Activated naive CD4-positive, alpha-beta T cell treated with anti-CD3 and anti-CD28 coated beads, Interleukin-2, amount 50 U/mL, for 72 hours (primary cell): ENCODE data around the gene RPL13. TPM values are rescaled to one million over a fixed set of nuclear protein-coding genes. Genes with fewer than 3 reads are reported as not detected.
A peak's percentile ranks its signal among the peaks of the same experiment; 100 is the strongest.

ENCODE experiments used
- ATAC-seq, 2 donors: fragments of 150-1000 bp; cut with Tn5 transposase; 2 replicates each; pipeline ENCODE4 v1.10.0; 2021; ENCODE audit warnings: mild to moderate bottlenecking in 2 of 2, moderate library complexity in 2 of 2
- DNase-seq, 2 donors: peaks; one replicate each; pipeline ENCODE4 v3.0.0; 2021 to 2022; ENCODE audit warnings: low spot score in 2 of 2
- H3K27ac Mint-ChIP-seq, 2 donors: one replicate each; pipeline ENCODE4 v1.8.0; 2022; ENCODE audit warnings: mild to moderate bottlenecking in 2 of 2, mixed read lengths in 2 of 2
- H3K36me3 Mint-ChIP-seq, 2 donors: one replicate each; pipeline ENCODE4 v1.8.0; 2022; ENCODE audit warnings: mixed read lengths in 2 of 2
- H3K9me3 Mint-ChIP-seq, 2 donors: one replicate each; pipeline ENCODE4 v1.8.0; 2022; ENCODE audit warnings: mixed read lengths in 2 of 2
- total RNA-seq, 2 donors: library from RNA; stranded (reverse); gene quantifications; one replicate each; pipeline ENCODE4 v1.2.3, GENCODE V29; 2022

RPL13 gene
- total RNA-seq, 2 donors from 2014 or later, result 2,832 to 2,975 TPM

- Mint-ChIP-seq H3K27ac (no peak overlapping the region), H3K9me3 (no peaks in the 10 kb centered on the region), H3K36me3 (peaks cover 17 to 23% of the 10 kb centered on the region in 2 donors)
- DNase-seq, result no peak
- ATAC-seq, result no peak
Measured at GRCh38 chr16:89538286-89538685, 22.2 kb upstream of the RPL13 start.

DNA sequence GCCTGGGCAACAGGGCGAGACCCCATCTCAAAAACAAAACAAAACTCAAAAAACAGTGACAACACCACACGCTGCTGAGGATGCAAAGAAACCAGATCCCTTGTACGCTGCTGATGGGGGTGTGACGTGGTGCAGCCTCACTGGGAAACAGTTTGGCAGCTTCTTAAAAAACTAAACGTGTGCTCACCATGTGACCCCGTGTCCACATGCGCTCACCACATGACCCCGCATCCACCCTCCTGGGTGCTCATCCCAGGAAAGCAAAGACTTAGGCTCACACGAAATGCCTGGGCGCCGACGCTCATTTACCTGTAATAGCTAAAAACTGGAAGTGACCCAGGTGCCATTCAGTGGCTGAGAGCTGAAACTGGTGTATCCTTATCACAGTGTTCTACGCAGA, 19.9 kb upstream of the RPL13 start:
- ATAC-seq, result no peak

GRCh38 chr16:89541792-89542191, 18.7 kb upstream of the RPL13 start:
- no peaks in the 10 kb centered on the region for H3K36me3 Mint-ChIP-seq
- no peak for ATAC-seq
- H3K9me3 Mint-ChIP-seq, result no peaks in the 10 kb centered on the region
- H3K27ac Mint-ChIP-seq, result peak overlapping the region in 1 of 2 donors; percentile 50
- no peak for DNase-seq

More for the DNA sequence above, 19.9 kb upstream of the RPL13 start:
- no peak for DNase-seq
- no peaks in the 10 kb centered on the region for H3K9me3 Mint-ChIP-seq
- peak overlapping the region in 1 of 2 donors; percentile 21 for H3K27ac Mint-ChIP-seq
- H3K36me3 Mint-ChIP-seq, result no peaks in the 10 kb centered on the region

DNA sequence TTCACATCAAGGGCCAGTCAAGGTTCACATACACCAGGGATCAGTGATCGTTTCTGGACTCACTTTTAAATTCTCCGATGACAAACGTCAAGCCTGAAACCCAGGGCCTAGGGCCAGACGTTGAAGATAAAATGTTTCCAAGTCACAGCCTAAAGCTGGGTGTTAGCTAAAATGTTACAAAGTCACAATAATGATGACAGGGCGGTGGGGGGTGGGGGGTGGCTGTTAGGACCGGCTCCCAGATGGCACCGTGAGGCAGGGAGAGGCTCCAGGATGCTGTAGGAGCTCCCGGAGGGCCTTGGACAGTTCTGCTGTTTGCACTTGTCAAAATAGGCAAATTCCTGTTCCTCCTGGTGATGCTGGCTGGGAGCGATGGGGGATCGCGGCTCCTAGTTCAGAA, 16.4 kb upstream of the RPL13 start:
- no peaks in the 10 kb centered on the region for H3K9me3 Mint-ChIP-seq
- no peak for DNase-seq
- H3K27ac Mint-ChIP-seq, result no peak overlapping the region
- ATAC-seq, result no peak
- H3K36me3 Mint-ChIP-seq, result peaks cover 1 to 7% of the 10 kb centered on the region in 2 donors

- ATAC-seq, result no peak
Measured at GRCh38 chr16:89544713-89545043, 15.8 kb upstream of the RPL13 start.

DNA sequence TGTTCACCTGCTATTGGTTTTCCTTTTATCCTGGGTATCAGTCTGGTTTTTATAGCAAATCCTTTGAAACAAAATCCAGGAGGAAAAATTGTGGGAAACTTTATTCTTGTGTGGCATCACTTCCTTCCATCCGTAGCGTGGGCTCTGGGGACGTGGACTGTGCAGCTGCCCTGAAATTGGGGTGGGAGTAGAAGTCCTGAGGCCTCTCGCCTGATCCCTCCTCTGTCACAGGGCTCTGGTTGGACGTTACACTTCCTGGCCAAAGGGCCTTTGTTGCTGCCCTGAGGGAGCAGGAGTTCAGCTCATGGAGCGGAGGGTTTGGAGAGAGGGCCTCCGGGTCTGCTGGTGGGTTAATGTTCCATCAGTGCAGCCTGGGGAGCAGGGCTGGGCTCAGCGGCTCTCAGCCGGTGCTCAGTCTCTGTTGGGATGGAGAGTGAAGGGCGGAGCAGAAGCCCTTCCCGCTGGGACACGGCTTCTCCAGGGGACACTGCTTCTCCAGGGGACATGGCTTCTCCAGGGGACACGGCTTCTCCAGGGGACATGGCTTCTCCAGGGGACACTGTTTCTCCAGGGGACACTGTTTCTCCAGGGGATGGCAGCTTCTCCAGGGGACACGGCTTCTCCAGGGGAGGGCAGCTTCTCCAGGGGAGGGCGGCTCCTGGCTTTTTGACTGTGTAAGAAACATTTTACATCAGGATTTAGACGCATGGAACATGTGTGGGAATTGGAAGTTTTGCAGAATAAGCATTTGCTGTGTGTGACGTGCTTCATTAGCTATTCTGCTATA, 15.2 kb upstream of the RPL13 start:
- Mint-ChIP-seq H3K27ac (peak overlapping the region; percentile 29 to 64), H3K9me3 (no peaks in the 10 kb centered on the region), H3K36me3 (peaks cover 7 to 9% of the 10 kb centered on the region in 2 donors)
- DNase-seq, result no peak
- no peak for ATAC-seq

More at GRCh38 chr16:89544713-89545043, 15.8 kb upstream of the RPL13 start:
- no peak for DNase-seq
- peaks cover 6 to 7% of the 10 kb centered on the region in 2 donors for H3K36me3 Mint-ChIP-seq
- H3K9me3 Mint-ChIP-seq, result no peaks in the 10 kb centered on the region
- peak overlapping the region in 1 of 2 donors; percentile 64 for H3K27ac Mint-ChIP-seq

DNA sequence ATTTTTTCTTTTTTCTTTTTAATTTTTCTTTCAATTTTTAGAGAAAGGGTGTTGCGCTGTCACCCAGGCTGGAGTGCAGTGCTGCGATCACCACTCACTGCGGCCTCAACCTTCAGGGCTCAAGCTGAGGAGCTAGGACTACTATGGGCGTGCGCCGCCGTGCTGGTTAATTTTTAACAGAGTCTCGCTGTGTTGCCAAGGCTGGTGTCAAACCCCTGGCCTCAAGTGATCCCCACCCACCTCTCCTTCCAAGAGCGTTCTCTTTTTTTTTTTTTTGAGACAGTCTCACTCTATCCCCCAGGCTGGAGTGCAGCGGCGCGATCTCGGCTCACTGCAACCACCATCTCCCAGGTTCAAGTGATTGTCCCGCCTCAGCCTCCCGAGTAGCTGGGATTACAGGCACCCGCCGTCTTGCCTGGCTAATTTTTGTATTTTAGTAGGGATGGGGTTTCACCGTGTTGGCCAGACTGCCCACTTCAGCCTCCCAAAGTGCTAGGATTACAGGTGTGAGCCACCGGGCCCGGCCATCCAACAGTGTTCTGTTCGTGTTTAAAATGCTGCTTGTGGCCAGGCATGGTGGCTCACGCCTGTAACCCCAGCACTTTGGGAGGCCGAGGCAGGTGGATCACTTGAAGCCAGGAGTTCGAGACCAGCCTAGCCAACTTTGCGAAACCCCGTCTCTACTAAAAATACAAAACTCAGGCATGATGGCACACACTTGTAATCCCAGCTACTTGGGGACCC, 14.5 kb upstream of the RPL13 start:
- Mint-ChIP-seq H3K27ac (no peak overlapping the region), H3K9me3 (no peaks in the 10 kb centered on the region), H3K36me3 (peaks cover 12 to 13% of the 10 kb centered on the region in 2 donors)
- DNase-seq, result no peak
- ATAC-seq, result no peak

DNA sequence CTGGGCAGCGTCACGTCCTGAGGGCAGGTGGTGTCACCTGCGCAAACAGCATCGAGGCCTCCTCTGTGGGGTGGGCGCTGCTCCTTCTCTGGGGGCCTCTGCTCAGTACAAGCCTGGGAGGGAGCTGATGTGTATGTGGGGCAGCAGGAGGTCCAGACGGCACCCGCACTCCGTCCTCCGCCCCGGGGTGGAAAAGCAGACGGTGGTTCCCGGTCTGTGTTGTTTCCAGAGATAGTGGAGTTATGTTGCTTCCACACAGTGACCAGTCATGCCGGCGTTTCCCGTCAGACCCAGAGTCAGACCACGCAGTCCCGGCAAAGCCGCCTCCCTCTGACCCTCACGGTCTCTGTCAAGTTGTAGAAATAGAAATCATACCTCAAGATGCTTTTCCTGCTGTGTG, 13.7 kb upstream of the RPL13 start:
- ATAC-seq (no peak), DNase-seq (no peak)
- Mint-ChIP-seq H3K27ac (no peak overlapping the region), H3K9me3 (no peaks in the 10 kb centered on the region), H3K36me3 (peaks cover 13 to 16% of the 10 kb centered on the region in 2 donors)

DNA sequence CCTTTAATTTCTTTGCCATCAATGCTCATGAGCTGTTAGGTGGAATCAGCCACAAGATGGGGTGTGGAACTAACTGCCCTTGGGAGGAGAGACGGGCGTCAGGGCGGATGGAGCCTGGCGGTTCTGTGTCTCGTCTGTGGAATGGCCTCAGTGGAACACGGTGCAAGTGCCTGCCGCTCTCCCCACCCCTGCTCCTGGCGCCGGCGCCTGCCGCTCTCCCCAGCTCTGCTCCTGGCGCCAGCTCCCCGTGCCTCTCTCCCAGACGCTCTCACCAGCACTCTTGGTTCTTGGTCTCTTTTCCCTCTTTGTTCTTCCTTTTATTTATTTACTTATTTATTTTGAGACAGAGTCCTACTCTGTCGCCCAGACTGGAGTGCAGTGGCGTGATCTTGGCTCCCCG, 13.2 kb upstream of the RPL13 start:
- Mint-ChIP-seq H3K27ac (peak overlapping the region in 1 of 2 donors; percentile 34), H3K36me3 (peaks cover 13 to 16% of the 10 kb centered on the region in 2 donors), H3K9me3 (no peaks in the 10 kb centered on the region)
- DNase-seq (no peak), ATAC-seq (no peak)

DNA sequence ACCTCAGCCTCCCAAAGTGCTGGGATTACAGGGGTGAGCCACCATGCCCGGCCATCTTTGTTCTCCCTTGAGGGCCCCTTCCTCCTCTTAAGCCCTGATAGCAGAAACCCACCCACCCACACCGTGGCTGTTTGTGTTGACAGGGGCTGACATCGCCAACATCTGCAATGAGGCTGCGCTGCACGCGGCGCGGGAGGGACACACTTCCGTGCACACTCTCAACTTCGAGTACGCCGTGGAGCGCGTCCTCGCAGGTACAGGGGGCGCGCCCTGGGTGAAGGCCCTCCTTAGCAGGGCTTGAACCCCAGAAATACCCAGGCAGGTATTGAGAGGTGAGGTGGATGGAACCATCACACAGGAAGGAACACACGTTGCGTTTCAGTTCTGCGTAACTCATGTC, 12.6 kb upstream of the RPL13 start:
- Mint-ChIP-seq H3K9me3 (no peaks in the 10 kb centered on the region), H3K27ac (peak overlapping the region; percentile 34 to 87), H3K36me3 (peaks cover 13 to 16% of the 10 kb centered on the region in 2 donors)
- DNase-seq, result no peak
- ATAC-seq, result no peak

- DNase-seq (no peak), ATAC-seq (peak; percentile 19 to 49)
- Mint-ChIP-seq H3K27ac (peak overlapping the region; percentile 87 to 93), H3K36me3 (peaks cover 13 to 16% of the 10 kb centered on the region in 2 donors), H3K9me3 (no peaks in the 10 kb centered on the region)
Measured at GRCh38 chr16:89548344-89549006, 12.0 kb upstream of the RPL13 start.

DNA sequence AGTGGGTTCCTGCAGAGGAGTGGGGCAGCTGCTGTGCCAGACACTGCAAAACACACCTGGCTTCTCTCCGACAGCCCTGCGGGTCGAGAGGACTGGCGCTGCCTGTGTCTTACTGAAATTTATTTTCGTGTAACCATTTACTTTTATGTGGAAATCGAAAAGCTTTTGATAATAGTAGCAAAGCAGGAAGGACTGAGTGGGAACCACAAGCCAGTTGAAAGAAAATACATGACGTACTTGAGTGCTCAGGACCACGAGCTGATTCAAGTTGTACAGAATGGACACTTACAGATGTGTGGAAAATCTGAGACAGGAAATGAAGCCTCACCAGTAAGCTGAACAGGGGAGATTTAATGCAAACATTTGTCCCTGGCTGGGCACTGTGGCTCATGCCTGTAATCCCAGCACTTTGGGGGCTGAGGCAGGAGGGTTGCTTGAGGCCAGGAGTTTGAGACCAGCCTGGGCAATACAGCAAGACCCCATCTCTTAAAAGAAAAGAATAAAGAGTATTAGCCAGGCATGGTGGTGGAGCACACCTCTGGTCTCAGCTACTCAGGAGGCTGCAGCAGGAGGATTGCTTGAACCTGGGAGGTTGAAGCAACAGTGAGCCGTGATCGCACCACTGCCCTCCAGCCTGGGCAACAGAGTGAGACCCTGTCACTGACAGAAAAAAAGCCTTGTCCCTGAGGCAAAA, 11.3 kb upstream of the RPL13 start:
- DNase-seq (no peak), ATAC-seq (peak; percentile 87 to 93)
- Mint-ChIP-seq H3K27ac (peak overlapping the region; percentile 87 to 93), H3K9me3 (no peaks in the 10 kb centered on the region), H3K36me3 (peaks cover 13 to 16% of the 10 kb centered on the region in 2 donors)

DNA sequence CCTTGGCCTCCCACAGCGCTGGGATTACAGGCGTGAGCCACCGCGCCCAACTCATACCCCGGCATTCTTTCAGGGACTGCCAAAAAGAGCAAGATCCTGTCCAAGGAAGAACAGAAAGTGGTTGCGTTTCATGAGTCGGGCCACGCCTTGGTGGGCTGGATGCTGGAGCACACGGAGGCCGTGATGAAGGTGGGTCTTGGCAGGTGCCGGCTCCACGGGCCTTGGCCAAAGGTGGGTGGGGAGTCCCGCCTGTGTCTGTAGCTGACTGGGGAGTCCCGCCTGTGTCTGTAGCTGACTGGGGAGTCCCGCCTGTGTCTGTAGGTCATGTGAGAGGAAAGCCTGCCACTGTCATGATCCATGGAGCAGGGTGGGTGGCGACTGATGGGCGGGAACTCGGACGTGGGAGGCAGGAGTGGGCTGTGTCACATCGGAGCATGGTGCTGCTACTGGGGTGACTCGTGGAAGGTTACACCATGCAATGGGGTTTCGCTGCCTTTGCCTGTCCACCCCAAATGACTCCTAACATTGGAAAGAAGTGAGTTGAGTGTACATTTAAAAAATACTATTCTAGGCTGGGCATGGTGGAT, 10.0 kb upstream of the RPL13 start:
- no peaks in the 10 kb centered on the region for H3K9me3 Mint-ChIP-seq
- H3K27ac Mint-ChIP-seq, result peak overlapping the region in 1 of 2 donors; percentile 87
- no peak for DNase-seq
- no peak for ATAC-seq
- peaks cover 13 to 16% of the 10 kb centered on the region in 2 donors for H3K36me3 Mint-ChIP-seq

DNA sequence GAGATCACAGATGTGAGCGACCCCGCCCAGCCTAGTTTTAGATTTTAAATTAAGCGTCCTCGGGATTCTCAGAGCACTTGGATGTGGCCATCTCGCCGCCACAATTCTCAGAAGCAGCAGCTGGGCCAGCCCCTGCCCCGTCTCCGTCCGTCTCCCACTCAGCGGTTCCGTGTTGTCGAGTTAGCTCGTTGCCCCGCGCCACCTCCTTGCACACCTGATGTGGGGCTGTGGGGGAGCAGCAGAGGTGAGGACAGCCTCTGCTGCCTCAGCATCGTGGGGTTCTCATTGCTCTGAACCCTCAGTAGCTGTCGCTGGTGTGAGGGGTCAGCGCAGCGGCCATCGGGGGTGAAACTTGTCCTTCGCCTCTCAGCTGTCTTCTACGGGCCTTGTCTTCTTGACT, 8.2 kb upstream of the RPL13 start:
- Mint-ChIP-seq H3K27ac (peak overlapping the region in 1 of 2 donors; percentile 44), H3K9me3 (no peaks in the 10 kb centered on the region), H3K36me3 (peaks cover 13 to 16% of the 10 kb centered on the region in 2 donors)
- ATAC-seq, result no peak
- no peak for DNase-seq

GRCh38 chr16:89552913-89553312, 7.6 kb upstream of the RPL13 start:
- H3K36me3 Mint-ChIP-seq, result peaks cover 12 to 16% of the 10 kb centered on the region in 2 donors
- DNase-seq (no peak), ATAC-seq (no peak)
- no peaks in the 10 kb centered on the region for H3K9me3 Mint-ChIP-seq
- peak overlapping the region in 1 of 2 donors; percentile 44 for H3K27ac Mint-ChIP-seq

DNA sequence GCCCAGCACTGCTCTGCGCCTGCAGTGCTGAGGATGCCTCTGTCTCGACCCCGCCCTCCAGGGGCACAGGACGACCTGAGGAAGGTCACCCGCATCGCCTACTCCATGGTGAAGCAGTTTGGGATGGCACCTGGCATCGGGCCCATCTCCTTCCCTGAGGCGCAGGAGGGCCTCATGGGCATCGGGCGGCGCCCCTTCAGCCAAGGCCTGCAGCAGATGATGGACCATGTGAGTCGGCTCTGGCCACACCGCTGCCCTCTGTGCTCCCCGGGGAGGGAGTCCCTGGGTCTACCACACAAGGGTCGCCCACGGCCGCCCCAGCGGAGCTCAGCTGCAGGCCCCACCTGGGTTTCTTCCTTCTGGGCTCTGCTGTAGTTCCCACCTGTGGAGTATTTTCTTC, 6.7 kb upstream of the RPL13 start:
- Mint-ChIP-seq H3K27ac (peak overlapping the region in 1 of 2 donors; percentile 36), H3K9me3 (no peaks in the 10 kb centered on the region), H3K36me3 (peaks cover 6 to 16% of the 10 kb centered on the region in 2 donors)
- ATAC-seq (no peak), DNase-seq (no peak)
